ENCODE data around the gene RABAC1. TPM values are rescaled to one million over a fixed set of nuclear protein-coding genes. Genes with fewer than 3 reads are reported as not detected.

Gene RABAC1
- total RNA-seq, 2 donors from 2014 or later: 177 to 196 TPM

DNA sequence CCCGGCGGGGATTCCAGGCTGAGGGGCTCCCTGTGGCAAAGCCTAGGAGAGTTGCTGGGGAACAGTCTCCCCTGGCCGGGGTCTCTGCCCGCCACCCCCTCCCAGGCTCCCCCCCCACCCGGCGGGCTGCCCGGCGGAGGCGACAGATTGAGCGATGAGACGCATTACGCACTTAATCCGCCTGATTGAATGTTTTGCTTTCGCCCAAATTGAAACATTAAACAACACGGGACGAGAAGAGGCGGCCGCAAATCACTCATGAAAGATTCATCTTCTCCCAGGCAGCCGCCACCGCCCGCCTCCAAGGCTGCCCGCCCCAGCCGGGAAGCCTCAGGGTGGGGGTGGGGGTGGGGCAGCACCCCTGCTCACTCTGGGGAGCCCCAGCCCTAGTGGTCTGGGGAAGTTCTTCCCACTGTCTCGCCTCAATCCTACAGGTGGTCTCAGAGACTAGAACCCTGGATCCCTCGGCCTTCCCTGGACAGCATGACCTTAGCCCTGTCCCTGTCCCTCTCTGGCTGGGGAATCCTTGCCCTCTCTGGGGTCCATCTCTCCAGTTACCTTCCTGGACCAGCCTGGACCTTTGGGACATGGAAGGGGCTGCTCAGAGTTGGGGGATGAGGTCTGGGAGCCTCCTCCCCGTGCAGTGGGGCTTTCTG, 23.2 kb downstream of the RABAC1 start:
- ATAC-seq (no peak), DNase-seq (no peak)
- intact Hi-C loops (cut with DNase I, micrococcal nuclease): loop anchor here in 1 of 2 donors (10.0 kb wide), 1 partner anchor 61 kb away; the partner anchor contains the start of gene CD79A

DNA sequence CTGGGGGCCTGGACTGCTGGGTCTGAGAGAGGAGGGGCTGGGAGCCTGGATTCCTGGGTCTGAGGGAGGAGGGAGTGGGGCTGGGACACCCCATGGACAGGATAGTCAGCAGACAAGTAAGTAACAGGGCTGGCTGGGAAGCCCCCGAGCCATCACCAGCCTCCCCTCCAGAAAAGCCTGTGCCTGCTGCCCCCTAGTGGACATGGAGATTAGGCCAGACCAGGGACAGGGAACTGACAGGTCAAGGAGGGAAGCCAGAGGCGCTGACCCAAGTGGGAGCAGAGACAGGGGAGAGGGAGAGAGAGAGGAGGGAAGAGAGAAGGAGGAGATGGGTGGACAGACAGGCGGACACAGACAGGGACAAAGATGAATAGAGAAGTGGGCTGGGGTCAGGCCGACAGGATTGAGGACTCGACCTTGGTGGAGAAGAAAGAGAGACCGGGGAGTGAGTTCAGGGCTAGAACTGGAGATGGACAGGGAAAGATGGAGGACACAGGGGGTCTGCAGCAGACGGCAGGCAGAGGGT, 24.2 kb downstream of the RABAC1 start:
- peak; percentile 79 for ATAC-seq
- peak; percentile 64 to 84 for DNase-seq

DNA sequence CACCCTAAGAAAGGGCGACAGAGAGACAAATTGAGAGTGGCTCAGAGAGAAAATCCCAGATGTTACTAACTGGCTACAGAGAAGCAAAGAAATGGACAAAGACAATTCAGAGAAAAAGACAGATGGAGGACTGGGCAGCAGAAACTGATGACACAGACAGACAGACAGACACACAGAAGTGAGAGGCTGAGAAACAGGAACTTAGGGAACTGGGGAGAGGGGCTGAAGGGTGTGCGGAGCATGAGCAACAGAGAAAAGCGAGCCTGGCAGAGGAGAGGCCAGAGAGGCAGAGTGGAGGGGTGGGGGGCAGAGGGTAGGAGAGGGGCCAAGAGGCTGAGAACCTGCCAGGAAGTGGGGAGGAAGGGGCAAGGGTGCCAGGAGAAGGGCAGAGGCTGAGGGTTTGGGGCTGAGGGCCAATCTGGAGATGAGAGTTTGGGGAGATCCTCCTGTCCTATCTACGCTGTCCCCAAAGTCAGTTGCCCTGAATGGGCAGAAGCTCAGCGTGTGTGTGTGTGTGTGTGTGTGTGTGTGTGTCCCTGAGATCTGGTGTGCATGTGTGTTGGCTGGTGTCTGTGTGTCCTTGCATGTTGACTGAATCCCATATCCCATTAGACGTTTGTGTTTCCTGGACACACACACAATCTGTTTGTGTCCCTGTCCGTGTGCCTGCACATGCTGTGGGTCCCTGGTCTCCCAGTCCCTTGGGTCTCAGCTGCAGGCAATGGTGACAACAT, 25.3 kb downstream of the RABAC1 start:
- intact Hi-C loops (cut with DNase I, micrococcal nuclease): loop anchor here in 1 of 2 donors (10.0 kb wide), 1 partner anchor 59 kb away; the partner anchor contains the start of gene CD79A
- ATAC-seq (no peak), DNase-seq (no peak)

More for the DNA sequence above, 24.2 kb downstream of the RABAC1 start:
- intact Hi-C loops (cut with DNase I, micrococcal nuclease): loop anchor here in 1 of 2 donors (10.0 kb wide), 1 partner anchor 60 kb away; the partner anchor contains the start of gene CD79A

DNA sequence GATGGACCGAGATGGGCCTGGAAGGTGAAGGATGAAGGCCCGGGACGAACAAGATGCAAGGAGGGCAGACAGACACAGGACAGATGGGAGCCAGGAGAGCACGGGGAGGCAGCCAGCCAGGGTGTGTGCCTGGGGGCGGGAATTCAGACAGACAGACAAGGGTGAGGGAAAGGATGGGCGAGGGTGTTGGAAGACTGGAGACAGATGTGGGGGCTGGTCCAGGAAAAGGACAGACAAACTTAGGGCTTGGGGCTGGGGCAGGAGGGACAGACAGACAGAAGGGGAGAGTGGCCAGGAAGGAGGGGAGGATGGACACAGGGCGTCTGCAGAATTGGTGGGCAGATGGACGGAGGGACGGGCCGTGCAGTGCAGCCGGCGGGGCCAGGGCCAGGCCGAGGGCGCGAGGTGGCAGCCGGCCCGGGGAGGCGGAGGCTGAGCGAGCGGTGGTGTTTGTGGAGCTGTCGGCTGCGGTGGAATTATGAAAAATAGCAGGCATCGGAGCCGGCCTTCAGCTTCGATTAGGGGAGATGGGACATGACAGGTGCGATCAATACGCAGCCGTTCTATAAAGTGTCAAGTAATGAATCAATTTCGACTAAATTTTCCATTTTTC, 26.3 kb downstream of the RABAC1 start:
- ATAC-seq (no peak), DNase-seq (no peak)
- intact Hi-C loops (cut with DNase I, micrococcal nuclease): loop anchor here in 1 of 2 donors (10.0 kb wide), 1 partner anchor 58 kb away; the partner anchor contains the start of gene CD79A

DNA sequence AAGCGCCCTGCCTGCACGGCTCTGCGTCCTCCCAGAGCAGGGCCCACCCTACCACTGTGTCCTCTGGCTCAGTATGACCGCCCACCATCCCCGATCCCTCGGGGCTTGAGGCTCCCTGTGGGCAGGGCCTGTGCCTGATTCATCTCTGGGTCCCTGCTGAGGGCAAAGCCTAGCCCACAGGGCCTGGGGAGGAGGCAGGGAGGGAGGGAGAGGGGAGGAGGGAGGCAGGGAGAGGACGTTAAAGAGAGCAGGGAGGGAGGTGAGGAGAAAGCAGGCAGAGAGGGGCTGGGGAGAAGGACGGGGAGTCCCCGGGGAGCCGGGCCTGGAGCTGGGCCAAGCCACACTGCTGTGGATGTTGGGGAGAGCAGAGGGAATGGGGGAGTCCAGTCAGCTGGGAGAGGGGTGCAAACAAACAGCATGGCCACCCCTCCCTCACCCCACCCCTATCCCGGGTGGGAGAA, 26.8 kb downstream of the RABAC1 start:
- DNase-seq: no peak
- intact Hi-C loops (cut with DNase I, micrococcal nuclease): loop anchor here in 1 of 2 donors (10.0 kb wide), 1 partner anchor 57 kb away; the partner anchor contains the start of gene CD79A
- no peak for ATAC-seq

GRCh38 chr19:41930926-41931592, 28.1 kb downstream of the RABAC1 start:
- ATAC-seq (no peak), DNase-seq (no peak)
- intact Hi-C loops (cut with DNase I, micrococcal nuclease): loop anchor here in 1 of 2 donors (10.0 kb wide), 1 partner anchor 56 kb away; the partner anchor contains the start of gene CD79A

DNA sequence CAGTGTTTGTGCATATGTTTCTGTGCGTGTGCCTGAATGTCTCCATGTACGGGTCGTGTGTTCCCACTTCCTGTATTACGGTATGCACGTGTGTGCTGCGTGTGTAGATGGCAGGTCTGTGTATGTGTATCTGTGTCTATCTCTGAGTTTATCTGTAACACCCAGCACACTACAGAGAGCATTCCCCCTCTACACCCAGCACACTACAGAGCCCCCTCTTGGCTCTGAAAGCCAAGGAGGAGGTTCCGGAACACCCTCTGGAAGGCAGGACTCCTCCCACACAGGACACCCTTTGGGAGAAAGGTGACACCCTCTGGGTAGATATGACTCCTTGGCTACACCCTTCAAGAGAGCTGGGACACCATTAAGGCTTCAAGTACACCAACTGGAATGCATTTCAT, 28.8 kb downstream of the RABAC1 start:
- no peak for ATAC-seq
- intact Hi-C loops (cut with DNase I, micrococcal nuclease): loop anchor here in 1 of 2 donors (10.0 kb wide), 1 partner anchor 56 kb away; the partner anchor contains the start of gene CD79A
- DNase-seq: no peak

DNA sequence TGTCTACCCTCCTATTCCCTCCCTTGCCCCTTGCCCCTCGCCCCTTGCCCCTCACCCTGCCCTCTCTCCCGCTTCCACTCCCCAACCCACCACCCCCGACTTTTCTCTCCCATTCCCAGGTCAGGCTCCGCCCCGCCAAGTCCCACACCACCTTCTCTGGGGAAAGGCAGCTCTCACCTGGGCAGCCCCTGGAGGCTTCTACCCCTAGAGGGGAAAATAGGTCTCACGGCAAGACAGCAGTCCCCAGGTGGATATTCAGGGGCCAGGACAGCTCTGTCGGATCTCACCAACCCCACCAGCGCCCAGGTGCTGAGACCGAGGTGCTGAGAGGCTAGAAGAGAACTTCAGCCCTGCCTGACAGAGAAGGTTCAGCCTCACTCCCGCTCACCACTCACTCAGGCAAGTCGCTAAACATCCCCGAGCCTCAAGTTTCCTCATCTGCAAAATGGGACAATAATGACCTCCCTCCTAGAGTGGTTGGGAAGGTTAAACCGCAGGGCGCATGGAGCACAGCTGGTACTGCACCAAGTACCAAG, 29.5 kb downstream of the RABAC1 start:
- no peak for ATAC-seq
- intact Hi-C loops (cut with DNase I, micrococcal nuclease): loop anchor here in 1 of 2 donors (10.0 kb wide), 1 partner anchor 55 kb away; the partner anchor contains the start of gene CD79A
- DNase-seq: no peak

DNA sequence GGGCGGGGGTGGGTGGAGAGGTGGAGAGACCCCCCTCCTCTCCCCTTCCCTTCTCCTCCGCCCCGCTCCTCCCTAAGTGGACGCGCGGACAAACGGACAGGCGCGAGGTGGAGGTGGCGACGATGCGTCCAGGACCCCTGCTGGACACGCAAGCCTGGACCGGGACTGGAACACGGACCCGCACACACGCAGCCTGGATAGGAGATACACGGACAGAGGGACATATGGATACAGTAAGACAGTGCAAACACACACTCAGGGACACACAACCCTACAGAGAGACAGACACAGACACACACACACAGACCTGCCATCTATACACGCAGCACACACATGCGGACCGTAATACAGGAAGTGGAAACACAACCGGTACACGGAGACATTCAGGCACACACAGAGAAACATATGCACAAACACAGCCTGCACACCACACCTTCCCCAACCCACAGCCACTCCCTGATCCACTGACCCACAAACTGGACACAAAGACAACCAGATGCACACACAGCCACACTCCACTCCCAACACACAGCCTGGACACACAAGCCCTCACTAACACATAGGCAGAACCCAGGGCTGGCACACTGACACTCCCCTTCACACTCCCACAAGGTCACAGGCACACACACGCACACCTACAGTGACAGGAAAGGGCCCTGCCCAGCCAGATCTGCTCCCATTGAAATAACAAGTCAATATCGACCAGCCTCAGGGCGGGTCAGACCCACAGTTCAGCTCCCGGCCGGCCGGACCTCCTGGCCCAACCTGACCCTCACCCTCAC, 30.2 kb downstream of the RABAC1 start:
- intact Hi-C loops (cut with DNase I, micrococcal nuclease): no loop called here
- DNase-seq (peak in 1 of 2 donors; percentile 47), ATAC-seq (peak; percentile 73)

- DNase-seq (peak in 1 of 2 donors; percentile 32), ATAC-seq (peak; percentile 50)
- intact Hi-C loops (cut with DNase I, micrococcal nuclease): no loop called here
These were observed 30.9 kb downstream of the RABAC1 start, which contains the start of gene ERFL for GRCh38 chr19:41928221-41928683. Gene ERFL, minus strand, starts transcription at chr19:41928449. Its CDS starts 15,530 bp downstream, at chr19:41912919.

GRCh38 chr19:41927497-41928192, 31.5 kb downstream of the RABAC1 start:
- no peak for DNase-seq
- ATAC-seq: no peak
- intact Hi-C loops (cut with DNase I, micrococcal nuclease): no loop called here

DNA sequence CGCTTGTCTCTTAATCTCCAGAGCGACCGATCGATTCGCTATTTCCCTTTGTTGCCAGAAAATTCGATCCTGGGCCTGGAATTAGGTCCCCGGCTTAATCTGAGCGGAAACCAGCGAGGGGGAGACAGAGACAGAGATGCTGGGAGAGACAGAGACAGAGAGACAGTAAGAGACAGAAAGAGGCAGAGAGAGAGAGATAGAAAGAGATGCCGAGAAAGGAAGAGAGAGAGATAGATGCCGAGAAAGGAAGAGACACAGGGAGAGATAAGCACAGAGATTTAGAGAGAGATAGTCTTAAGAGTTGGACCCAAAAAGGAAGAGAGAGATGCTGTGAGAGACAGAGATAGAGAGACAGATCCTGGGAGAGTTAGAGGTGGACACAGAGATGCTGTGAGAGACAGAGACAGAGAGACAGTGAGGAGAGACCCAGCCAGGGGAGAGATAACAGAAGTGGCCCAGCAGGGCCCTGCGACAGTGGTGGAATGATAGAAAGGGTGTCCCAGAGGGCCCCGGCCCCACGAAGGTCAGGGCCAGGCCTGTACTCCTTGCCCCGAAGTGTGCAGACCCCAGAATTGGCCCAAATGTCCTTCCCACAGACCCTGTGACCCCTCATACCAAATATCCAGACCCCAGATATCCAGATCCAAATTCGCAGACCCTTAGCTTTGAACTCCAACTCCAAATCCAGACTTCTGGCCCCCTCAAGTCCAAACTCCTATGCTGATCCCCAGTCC, 32.2 kb downstream of the RABAC1 start:
- DNase-seq: no peak
- ATAC-seq: no peak
- intact Hi-C loops (cut with DNase I, micrococcal nuclease): no loop called here

- intact Hi-C loops (cut with DNase I, micrococcal nuclease): no loop called here
- DNase-seq: no peak
- no peak for ATAC-seq
These were observed 32.9 kb downstream of the RABAC1 start for GRCh38 chr19:41926028-41926762.

DNA sequence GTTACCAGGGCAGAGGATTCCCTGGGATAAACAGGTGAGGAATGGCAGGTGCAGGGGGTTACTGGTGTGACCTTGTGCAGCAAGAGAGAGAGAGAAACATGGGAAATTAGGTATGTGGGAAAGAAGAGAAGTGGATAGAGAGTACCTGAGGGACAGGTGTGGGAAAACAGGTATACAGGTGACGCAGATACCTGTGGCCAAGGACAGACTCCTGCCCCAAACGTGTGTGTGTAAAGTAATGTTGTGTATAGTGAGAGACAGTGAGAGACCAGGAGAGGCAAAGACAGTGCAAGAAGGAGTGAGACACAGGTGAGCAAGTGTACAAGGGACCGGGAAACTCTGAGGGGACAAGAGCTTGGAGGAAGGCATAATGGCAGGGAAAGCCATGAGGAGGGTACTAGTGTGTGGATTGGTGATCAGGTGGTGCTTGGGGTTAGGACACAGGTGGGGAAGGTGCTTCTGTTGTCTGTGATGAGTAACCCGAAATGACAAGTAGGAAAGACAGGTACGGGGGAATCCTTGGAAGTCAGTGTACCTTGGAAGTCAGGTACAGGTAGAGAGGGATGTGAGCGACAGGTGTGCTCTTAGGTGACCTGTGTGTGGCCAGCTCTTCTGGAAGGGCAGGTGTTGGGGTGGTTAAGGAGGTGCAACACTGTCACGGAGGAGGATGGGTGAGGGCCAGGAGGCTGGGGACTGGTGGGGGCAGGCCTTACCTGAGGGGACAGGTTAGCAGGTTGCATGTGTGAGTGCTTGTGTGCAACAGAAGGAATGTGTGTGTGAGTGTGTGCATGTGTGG, 33.7 kb downstream of the RABAC1 start:
- ATAC-seq: no peak
- DNase-seq: no peak
- intact Hi-C loops (cut with DNase I, micrococcal nuclease): no loop called here

Measured in left colon (tissue), 2 donors.